Measurements from ENCODE around the gene MYO1D.

Gene MYO1D

DNA sequence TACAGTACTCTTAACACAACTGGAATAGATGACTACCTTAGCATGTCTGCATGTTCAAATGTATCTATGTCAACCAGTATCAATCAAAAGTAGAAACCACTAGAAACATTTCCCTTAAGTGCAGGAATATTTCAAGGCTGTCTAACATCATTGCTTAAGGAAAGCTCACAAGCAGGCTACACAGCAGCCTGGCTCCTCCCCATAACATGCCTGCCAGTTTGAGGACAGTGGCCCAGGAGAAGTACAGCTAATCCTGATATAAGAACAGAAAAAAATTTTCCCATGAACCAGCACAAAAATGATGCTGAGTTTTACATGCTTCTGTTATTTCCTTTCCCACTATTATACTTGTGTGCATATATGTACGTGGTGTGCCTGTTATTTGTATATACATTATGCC, 175.1 kb downstream of the MYO1D start:
- TF ChIP-seq, protein P1, sequence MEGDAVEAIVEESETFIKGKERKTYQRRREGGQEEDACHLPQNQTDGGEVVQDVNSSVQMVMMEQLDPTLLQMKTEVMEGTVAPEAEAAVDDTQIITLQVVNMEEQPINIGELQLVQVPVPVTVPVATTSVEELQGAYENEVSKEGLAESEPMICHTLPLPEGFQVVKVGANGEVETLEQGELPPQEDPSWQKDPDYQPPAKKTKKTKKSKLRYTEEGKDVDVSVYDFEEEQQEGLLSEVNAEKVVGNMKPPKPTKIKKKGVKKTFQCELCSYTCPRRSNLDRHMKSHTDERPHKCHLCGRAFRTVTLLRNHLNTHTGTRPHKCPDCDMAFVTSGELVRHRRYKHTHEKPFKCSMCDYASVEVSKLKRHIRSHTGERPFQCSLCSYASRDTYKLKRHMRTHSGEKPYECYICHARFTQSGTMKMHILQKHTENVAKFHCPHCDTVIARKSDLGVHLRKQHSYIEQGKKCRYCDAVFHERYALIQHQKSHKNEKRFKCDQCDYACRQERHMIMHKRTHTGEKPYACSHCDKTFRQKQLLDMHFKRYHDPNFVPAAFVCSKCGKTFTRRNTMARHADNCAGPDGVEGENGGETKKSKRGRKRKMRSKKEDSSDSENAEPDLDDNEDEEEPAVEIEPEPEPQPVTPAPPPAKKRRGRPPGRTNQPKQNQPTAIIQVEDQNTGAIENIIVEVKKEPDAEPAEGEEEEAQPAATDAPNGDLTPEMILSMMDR (IDR thresholded peaks at IDR 0.05): no peak

DNA sequence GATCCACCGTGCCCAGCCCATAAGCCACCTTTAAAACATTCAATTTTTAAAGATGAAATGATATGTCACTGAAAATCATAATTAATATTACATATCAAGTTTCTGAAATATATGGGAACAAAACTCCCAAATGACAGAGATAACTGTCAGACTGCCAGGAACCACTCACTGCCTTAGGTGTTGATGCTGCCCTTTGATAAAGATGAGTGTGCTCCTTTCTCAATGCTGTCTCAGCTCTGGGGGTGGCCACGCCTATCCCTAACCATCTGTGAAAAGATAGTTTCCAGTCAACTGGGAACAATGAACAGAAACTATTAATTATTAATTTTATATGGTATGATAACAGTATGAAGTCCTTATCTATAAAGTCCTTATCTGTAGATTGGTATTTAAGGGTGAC, 177.7 kb downstream of the MYO1D start:
- TF ChIP-seq, protein P1 (IDR thresholded peaks at IDR 0.05): no peak

DNA sequence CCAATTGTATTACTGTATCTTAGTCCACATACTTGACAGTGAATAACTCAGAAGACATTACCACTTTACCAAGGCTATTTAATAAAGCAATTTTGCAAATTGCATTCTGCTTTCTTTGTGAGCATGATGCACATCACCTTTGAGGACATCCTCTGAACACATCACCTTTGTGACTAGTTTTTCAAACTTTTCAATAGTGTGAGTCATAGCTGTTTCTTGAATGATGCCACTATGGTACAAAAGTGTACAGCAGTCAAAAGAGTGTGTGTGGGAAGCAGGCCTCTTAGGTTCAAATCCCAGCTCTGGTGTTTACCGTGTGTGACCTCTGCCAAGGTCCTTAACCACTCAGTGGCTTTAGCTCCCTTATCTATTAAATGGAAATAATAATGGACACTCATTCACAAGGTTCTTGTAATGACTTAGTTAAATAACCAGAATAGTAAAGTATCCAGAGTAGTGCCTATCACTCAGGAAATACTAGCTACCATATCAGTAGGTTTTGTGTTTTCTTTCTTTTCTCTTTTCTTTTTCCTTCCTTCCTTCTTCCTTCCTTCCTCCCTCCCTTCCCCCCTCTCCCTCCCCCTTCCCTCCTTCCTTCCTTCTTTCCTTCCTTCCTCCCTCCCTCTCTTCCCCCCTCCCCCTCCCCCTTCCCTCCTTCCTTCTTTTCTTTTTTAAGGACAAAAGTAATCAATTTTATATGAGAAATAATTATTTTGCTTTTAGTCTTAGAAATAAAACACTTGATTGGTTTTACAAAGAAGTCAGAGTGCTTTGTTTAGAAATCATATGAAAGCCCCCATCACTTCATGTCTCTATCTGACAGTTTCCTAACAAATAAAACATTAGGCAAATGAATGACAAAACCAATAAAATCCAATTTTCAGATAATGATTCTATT, 178.9 kb downstream of the MYO1D start:
- TF ChIP-seq, protein P1 (IDR thresholded peaks at IDR 0.05): no peak

DNA sequence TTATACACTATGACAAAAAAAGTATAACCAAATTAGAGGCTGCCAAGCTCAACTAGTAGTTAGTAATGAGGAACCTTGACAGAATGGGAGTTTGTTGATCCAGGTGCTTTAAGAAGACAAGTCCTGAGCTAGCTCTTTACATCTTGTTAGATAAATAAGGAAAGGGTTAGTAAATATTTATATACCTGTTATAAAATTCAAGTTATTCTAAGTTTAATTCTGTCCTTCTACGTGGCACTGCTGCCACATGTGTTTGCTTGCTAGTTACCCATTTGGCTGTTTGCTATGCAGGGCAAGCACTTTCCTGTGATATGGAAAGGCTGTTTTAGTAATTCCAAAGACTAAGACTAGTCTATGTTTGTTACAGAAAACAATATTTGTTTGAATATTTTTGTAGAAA, 180.5 kb downstream of the MYO1D start:
- TF ChIP-seq, protein P1 (IDR thresholded peaks at IDR 0.05): no peak

DNA sequence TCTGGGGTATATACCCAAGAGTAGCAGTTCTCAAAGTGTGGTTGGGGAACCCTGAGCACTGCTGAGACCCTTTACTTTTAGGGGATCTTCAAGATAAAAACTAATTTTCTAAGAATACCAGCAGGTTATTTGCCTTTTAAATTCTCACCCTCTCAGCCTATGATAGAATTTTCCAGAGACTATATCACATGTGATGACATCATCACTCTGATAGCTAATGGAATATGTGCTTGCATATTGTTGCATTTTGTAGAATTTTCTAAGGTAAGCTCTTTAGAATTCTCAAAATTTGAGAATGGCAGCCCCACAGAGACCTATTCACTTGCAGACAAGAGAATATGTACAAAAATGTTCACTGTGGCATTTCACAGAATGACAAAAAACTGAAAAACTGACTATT, 181.1 kb downstream of the MYO1D start:
- TF ChIP-seq, protein P1 (IDR thresholded peaks at IDR 0.05): no peak

DNA sequence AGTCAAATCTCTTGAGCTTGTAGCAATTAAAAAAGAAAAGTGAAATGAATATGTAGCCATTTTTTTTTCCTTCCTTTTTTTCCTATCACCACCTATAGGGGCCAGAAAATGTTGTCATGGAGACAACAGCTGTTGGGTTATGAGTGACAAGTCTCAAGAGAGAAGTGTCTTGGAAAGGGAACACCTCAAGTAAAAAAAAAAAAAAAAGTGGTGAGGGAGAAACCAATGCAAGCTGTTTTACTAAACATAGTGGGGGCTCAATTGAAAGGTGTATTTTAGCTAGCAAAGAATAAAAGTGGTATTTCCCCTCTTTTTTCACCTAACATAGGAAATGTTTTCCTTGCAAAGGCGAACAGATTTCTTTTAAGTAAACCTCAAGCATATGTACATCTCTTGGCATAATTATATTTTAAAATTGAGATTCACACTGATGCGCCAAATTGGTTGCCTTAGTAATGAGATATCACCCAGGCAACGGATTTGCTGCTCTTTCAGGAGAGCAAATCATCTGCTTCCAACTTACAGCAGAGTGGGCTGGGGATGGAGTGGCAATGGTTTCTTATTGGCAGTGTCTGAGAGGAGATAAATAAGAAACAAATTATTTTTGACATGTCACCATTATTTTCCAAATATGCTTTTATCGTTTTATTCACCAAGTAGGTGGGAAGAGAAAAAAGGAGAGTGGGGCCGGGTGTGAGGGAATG, 183.6 kb downstream of the MYO1D start:
- TF ChIP-seq, protein P1 (IDR thresholded peaks at IDR 0.05): no peak

DNA sequence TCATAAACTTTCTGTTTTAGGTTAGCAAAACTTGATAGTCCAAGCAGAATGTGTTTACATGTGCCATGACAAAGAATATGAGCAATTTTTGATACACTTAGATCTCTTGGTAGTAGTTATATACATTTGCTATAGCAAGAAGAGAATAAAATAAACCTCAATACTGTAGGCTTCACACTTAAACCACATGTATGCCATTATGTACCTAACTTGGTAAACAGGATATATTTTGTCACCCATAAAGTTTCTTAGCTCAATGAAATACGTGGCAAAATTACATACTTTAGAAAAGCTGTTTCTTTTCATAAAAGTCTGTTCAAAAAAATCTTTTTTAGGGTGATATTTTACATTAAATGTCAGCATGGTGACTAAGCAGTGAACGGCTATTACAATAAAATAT, 184.7 kb downstream of the MYO1D start:
- TF ChIP-seq, protein P1 (IDR thresholded peaks at IDR 0.05): no peak
